Right renal cortex interstitium (tissue), 3 donors: ENCODE results near the gene ARL3. TPM values are rescaled to one million over a fixed set of nuclear protein-coding genes. Genes with fewer than 3 reads are reported as not detected.
"Not testable (repeated sequence)": the region's sequence is repeated elsewhere in the genome, so short reads cannot be mapped to it uniquely, and the experiment has no call there.

ENCODE experiments used
- DNase-seq, 3 donors: peaks; one replicate each; pipeline ENCODE4 v3.0.0-alpha.2; 2013; ENCODE audit warnings: low read depth in 3 of 3, low spot score in 2 of 3
- polyA plus RNA-seq, 3 donors: library from polyadenylated mRNA; unstranded; fragments of 120-200 nt; gene quantifications; one replicate each; pipeline ENCODE4 v1.2.1, GENCODE V29; 2013; ENCODE audit not compliant: insufficient read length in 3 of 3

The ARL3 gene
- polyA plus RNA-seq, 3 donors: 31.9 to 35.1 (median 34.3) TPM

- no peak for DNase-seq
These were observed 26.0 kb upstream of the ARL3 start for GRCh38 chr10:102740229-102740628.

- DNase-seq: no peak
These were observed 24.5 kb upstream of the ARL3 start for GRCh38 chr10:102738692-102739121.

- no peak for DNase-seq
These were observed 20.9 kb upstream of the ARL3 start for GRCh38 chr10:102735065-102735562.

- no peak for DNase-seq
These were observed 18.5 kb upstream of the ARL3 start for GRCh38 chr10:102732661-102733060.

- DNase-seq: no peak
These were observed 17.1 kb upstream of the ARL3 start for GRCh38 chr10:102731222-102731800.

GRCh38 chr10:102729029-102730026 lies 15.1 kb upstream of the ARL3 start:
- peak in 1 of 3 donors; percentile 56 for DNase-seq

- no peak for DNase-seq
These were observed 13.0 kb upstream of the ARL3 start for GRCh38 chr10:102727037-102727818.

GRCh38 chr10:102726274-102726673 lies 12.1 kb upstream of the ARL3 start:
- DNase-seq: no peak

GRCh38 chr10:102723989-102724388 lies 9.8 kb upstream of the ARL3 start:
- DNase-seq: no peak

GRCh38 chr10:102721954-102722353 lies 7.8 kb upstream of the ARL3 start:
- DNase-seq: no peak

GRCh38 chr10:102720775-102721301 lies 6.6 kb upstream of the ARL3 start:
- DNase-seq: no peak

- no peak for DNase-seq
These were observed 6.1 kb upstream of the ARL3 start for GRCh38 chr10:102720337-102720736.

GRCh38 chr10:102718220-102718619 lies 4.0 kb upstream of the ARL3 start:
- peak in 1 of 3 donors; percentile 50 for DNase-seq

GRCh38 chr10:102716900-102717565 lies 2.8 kb upstream of the ARL3 start:
- DNase-seq: not testable (repeated sequence)

- no peak for DNase-seq
These were observed 1.7 kb upstream of the ARL3 start for GRCh38 chr10:102715880-102716279.

GRCh38 chr10:102714621-102715455 lies 641 bp upstream of the ARL3 start, which contains the start of gene SFXN2:
SFXN2 (plus strand) TSS chr10:102714636; CDS start chr10:102726637, 12,001 bp downstream.
- no peak for DNase-seq

- DNase-seq: no peak
These were observed 721 bp downstream of the ARL3 start for GRCh38 chr10:102713539-102713813.

- DNase-seq: no peak
These were observed 1.2 kb downstream of the ARL3 start for GRCh38 chr10:102712843-102713538.

- DNase-seq: no peak
These were observed 2.1 kb downstream of the ARL3 start for GRCh38 chr10:102712089-102712488.
